G401.6 (cell line): ENCODE data around the gene TFEC.
"Not testable (repeated sequence)": the region's sequence is repeated elsewhere in the genome, so short reads cannot be mapped to it uniquely, and the experiment has no call there.

ENCODE experiments used
- FAIRE-seq: peaks from 2 replicates; lab custom pipeline; 2012; peaks lifted over from hg19 to GRCh38; lab: Jason Lieb, UNC

The TFEC gene

DNA sequence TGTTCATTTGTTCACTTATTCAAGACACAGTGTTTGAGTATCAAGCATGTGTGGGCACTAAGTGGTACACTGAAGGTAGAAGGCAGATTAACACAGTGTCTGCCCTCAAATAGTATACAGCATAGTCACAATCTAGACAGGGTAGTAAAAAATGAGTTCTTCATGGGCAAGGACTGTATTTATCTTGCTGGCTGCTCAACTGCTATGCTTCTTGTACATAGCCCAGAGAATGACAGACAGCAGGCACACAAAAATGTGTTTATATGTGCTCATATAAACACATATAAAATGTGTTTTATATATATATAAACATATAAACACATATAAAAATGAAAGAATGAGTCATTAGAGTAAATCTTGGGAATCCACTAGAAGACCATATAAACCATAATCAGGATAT, 43.1 kb downstream of the TFEC start:
- no peak for FAIRE-seq

DNA sequence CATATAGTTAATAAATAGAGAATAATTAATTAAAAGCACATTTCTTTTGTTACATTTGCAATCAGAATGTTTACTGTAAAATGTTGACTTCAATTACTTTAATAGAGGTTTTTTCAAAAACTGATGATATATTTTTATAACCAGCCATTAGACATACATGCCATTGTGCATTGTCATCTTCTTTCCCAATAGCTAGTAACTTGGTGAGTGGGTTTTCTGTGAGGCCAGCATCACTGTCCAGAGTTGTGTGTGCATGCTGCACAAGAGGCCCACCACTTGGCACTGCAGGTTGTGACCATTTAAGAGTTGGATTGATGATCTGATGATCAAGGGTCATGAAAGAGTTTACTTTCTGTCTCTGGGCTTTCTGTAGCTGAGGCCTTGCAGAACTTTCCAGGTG, 46.5 kb downstream of the TFEC start:
- FAIRE-seq: no peak

GRCh38 chr7:115980159-115980558, 50.4 kb downstream of the TFEC start:
- no peak for FAIRE-seq

- FAIRE-seq: no peak
These were observed 53.9 kb downstream of the TFEC start for GRCh38 chr7:115976651-115977050.

DNA sequence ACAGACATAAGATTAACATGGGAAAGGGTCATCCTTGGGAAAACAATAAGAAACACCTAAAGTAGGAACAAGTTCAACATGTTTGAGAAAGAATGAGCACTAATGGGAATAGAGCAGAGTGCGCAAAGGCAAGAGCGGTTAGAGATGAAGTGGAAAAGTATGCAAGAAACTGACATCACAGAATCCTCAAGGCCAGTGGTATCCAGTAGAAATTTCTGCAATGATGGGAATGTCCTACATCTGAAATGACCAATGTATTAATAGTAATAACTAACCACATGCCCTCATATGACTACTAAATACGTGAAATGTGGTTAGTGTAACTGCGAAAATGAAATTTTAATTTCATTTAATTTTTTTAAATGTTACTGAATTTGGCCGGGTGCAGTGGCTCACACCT, 54.8 kb downstream of the TFEC start:
- FAIRE-seq: no peak

- no peak for FAIRE-seq
These were observed 57.2 kb downstream of the TFEC start for GRCh38 chr7:115973406-115973805.

GRCh38 chr7:115971506-115971905, 59.1 kb downstream of the TFEC start:
- no peak for FAIRE-seq

DNA sequence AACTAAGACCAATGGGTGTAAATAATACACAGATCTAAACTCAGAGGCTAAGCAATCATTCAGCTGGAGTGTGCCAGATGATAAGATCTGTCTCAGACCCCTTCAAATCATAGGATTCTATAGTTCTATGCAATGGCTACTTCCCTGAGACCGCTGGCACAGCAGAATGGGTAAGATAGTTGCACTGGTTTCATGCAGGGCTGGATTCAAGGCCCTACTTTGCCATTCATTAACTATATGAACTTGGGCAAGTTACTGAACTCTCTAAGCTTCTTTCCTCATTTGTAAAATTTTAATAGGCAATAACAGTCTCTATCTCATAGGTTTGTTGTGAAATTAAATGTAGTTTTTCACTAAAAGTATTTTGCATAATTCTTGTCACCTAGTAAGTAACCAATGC, 62.0 kb downstream of the TFEC start:
- FAIRE-seq: no peak

GRCh38 chr7:115968171-115968570, 62.4 kb downstream of the TFEC start:
- FAIRE-seq: no peak

GRCh38 chr7:115965796-115966475, 64.6 kb downstream of the TFEC start:
- FAIRE-seq: no peak

DNA sequence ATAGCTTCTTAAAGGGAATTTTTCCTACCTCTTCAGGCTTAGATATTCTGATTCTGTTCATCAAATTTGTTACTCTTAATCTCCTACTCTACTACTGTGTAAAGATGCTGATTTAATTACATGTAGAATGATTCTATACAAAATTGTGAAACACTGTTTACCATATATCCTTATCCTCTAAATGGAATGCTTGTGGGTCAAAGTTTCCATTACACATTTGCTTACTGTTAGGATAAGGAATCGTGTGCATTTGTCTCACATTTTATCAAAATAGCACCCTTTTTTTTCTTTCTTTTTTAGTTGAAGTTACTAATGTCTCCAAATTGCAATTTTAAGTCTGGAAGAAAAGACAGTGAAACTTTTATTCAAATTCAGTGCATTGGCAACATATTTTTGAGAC, 65.3 kb downstream of the TFEC start:
- no peak for FAIRE-seq

- FAIRE-seq: no peak
These were observed 65.8 kb downstream of the TFEC start for GRCh38 chr7:115964799-115965198.

DNA sequence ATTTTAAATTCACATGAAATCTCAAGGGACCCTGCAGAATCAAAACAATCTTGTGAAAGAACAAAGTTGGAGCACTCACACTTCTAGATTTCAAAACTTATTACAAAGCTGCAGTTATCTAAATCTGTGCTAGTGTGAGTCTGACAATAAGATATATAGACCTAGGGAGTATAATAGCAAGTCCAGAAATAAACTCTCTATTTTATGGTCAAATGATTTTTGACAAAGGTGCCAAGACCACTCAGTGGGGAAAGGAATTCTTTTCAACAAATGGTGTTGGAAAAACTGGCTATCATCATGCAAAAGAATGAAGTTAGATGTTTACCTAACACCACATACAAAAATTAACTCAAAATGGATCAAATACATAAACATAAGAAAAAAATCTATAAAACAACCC, 68.2 kb downstream of the TFEC start:
- no peak for FAIRE-seq

DNA sequence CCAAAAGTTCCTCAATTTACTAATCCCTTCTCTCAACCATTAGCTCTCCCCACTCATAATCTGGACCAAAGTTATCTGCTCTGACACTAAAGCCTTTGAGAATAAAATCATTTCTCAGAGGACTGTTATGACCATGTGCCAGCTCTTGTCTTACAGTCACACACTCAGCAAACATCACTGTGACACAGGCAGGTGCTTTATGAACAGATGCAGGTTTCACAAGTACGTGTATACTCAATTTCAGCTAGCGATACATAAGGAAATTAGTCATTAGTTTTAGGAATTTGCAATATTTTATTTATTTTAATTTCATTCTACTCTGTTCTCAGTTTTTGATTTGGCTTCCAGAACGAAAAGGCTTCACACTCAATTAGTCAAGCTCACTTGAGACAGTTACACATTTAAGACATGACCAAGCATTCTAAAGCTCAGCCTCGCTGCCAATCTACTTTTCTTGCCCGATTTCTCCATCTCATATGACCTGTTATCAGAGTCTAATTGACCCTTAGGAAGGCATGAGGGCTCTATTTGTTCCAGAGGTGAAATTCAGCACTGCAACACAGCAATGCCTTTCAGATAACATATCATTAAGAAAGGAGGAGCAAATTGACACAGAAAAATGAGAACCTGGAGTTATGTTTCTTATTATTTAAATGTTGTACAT, 76.8 kb downstream of the TFEC start:
- no peak for FAIRE-seq

GRCh38 chr7:115952832-115953231, 77.7 kb downstream of the TFEC start:
- no peak for FAIRE-seq

DNA sequence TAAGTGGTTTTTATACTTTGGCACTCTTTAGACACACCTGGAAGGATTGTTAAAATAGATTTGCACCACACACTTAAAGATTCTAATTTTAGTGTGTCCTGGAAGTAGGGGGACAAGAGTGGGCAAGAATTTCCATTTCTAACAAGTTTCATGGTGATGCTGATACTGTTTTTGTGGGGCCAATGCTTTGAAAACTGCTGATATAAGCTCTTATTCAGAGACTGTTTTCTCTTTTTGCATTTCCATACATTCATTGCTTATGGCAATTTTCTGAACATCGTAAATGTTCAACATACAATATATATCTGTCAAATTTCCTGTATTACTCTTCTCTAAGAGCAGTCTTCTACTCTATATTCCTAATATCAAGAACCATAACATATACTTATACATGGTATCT, 79.0 kb downstream of the TFEC start:
- no peak for FAIRE-seq

- FAIRE-seq: no peak
These were observed 88.8 kb downstream of the TFEC start for GRCh38 chr7:115941703-115942268.

DNA sequence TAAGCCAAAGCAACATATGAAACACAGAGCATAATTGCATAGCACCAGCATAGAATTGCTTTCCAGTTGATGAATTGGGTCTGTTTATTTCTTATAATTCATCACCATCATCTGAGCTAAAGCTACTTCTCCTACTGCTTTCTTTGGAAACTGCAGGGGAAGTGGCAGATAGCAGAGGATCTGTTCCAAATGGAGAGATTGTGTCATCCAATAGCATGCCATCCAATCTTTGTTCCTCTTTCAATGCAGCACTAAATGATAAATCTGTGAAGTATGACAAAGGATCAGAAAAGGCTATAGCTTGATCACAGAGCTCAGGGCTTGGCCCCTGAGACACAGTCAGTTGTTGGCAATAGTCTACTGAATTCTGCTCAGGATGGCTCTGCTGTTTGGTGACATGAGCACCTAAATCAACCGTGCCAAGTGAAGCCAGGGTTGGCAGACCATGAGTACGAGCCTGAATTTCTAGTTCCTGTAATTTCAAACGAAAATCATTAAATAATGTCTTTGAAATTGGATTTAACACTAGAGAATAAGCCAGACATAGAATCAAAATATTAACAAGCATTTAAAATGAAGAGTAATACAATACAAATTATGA, 90.0 kb downstream of the TFEC start:
- FAIRE-seq: no peak

DNA sequence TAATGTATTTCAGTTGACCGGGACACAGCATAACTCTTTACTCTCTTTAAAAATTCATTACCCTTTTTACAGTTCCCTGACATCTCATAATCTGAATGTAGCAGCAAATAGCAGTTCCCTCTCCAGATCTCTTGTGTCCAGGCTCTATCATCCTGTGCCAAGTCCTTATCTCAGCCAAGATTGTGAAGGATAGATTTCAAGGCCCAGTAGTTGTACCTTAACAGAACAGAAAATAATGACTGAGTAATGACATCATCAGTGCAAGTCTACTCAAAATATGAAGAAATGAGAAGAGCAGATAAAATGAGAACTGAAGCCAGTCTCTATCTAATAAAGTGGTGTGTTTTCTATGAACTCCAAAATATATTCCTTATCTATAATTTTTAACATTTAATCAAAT, 92.6 kb downstream of the TFEC start:
- no peak for FAIRE-seq

DNA sequence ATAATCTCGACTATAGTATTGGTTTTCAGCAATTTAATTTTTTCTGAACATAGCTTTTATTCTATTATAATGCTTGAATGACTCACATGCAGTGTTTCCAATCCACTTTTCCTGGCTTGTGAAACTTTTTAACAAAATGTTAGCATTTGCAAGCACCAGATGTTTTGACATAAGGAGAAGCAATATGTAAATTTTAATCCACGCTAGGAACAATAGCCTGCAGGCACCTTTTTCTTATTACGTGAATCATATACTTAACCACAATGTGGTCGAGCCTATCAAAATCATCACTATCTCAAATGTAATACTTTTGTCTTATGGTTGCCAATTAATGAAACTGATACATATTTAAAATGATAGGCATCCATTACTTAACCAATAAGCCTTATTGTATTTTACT, 97.1 kb downstream of the TFEC start:
- FAIRE-seq: no peak

DNA sequence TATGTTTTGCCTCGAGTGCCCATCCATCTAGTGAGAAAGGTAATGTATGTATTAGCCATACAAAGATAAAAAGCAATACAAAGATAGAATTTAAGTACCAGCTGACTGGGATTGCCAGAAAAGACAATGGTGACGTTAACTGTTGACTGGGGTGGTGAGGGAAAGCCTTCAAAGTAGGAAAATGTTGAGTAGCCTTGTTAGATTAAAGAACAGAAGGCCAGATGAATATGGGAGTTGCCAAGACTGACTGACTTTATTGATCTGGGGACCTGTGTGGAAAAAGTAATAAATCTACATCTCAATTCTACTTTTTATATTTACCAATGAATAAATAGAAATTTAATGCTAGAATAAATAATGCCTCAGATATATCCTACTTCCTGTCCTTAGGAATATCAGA, 97.7 kb downstream of the TFEC start:
- no peak for FAIRE-seq

- not testable (repeated sequence) for FAIRE-seq
These were observed 100.4 kb downstream of the TFEC start for GRCh38 chr7:115930184-115930583.

DNA sequence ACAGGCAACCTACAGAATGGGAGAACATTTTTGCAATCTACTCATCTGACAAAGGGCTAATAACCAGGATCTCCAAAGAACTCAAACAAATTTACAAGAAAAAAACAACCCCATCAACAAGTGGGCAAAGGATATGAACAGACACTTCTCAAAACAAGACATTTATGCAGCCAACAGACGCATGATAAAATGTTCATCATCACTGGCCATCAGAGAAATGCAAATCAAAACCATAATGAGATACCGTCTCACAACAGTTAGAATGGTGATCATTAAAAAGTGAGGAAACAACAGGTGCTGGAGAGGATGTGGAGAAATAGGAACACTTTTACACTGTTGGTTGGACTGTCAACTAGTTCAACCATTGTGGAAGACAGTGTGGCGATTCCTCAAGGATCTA, 100.8 kb downstream of the TFEC start:
- not testable (repeated sequence) for FAIRE-seq

- FAIRE-seq: no peak
These were observed 106.2 kb downstream of the TFEC start for GRCh38 chr7:115924411-115924810.
